Tibial nerve (tissue), 4 donors: Measurements from ENCODE around the gene PMPCB.

Experiments used
- CTCF ChIP-seq, 5 experiments: fragments of 200-600 bp in 3 of 5; fragments of 450-650 bp in 2 of 5; sonication (generic) in 3 of 5; IDR thresholded peaks; one replicate each; pipeline ENCODE4 v1.5.1; 2016 to 2019; ENCODE audit warnings: antibody characterized with exemption in 5 of 5, mild to moderate bottlenecking in 3 of 5, moderate library complexity in 2 of 5
- EP300 ChIP-seq, 2 donors: sonication (generic); formaldehyde crosslinking; IDR thresholded peaks; one replicate each; pipeline ENCODE4 v1.6.1; 2017; ENCODE audit warnings: antibody characterized with exemption in 2 of 2, mild to moderate bottlenecking in 1 of 2
- POLR2A ChIP-seq, 2 donors: fragments of 450-650 bp; IDR thresholded peaks; one replicate each; pipeline ENCODE4 v1.6.1; 2017; ENCODE audit warnings: antibody characterized with exemption in 2 of 2, mild to moderate bottlenecking in 2 of 2, moderate library complexity in 2 of 2

- TF ChIP-seq CTCF (IDR thresholded peaks at IDR 0.05) (no peak), POLR2A (IDR thresholded peaks at IDR 0.05) (no peak), EP300 (IDR thresholded peaks at IDR 0.05) (no peak)
Observed at GRCh38 chr7:103293526-103293925, 3.7 kb upstream of the PMPCB start.
